Glutamatergic neuron (in vitro differentiated cells): ENCODE measurements around the gene PRPF31. TPM values are rescaled to one million over a fixed set of nuclear protein-coding genes. Genes with fewer than 3 reads are reported as not detected.
"Not testable (repeated sequence)": the region's sequence is repeated elsewhere in the genome, so short reads cannot be mapped to it uniquely, and the experiment has no call there.

Experiments
- DNase-seq: peaks from one replicate; pipeline ENCODE4 v3.0.0; 2022
- H3K27ac Mint-ChIP-seq: one replicate; pipeline ENCODE4 v1.8.0; 2020; ENCODE audit warnings: mild to moderate bottlenecking, mixed read lengths, inconsistent platforms; ENCODE audit not compliant: unreplicated experiment
- H3K27me3 Mint-ChIP-seq: one replicate; pipeline ENCODE4 v1.8.0; 2020; ENCODE audit warnings: mild to moderate bottlenecking, moderate library complexity, mixed read lengths, inconsistent platforms; ENCODE audit not compliant: unreplicated experiment
- H3K36me3 Mint-ChIP-seq: one replicate; pipeline ENCODE4 v1.8.0; 2020; ENCODE audit warnings: mild to moderate bottlenecking, mixed read lengths, inconsistent platforms; ENCODE audit not compliant: unreplicated experiment
- H3K4me1 Mint-ChIP-seq: one replicate; pipeline ENCODE4 v1.8.0; 2020; ENCODE audit warnings: mild to moderate bottlenecking, low read depth, mixed read lengths, inconsistent platforms; ENCODE audit not compliant: unreplicated experiment
- H3K4me3 Mint-ChIP-seq: one replicate; pipeline ENCODE4 v1.8.0; 2020; ENCODE audit warnings: mild to moderate bottlenecking, mixed read lengths, inconsistent platforms; ENCODE audit not compliant: unreplicated experiment
- H3K9me3 Mint-ChIP-seq: one replicate; pipeline ENCODE4 v1.8.0; 2020; ENCODE audit warnings: mild to moderate bottlenecking, moderate library complexity, mixed read lengths, inconsistent platforms; ENCODE audit not compliant: unreplicated experiment
- CTCF ChIP-seq: fragments of 200-600 bp; sonication (generic); IDR thresholded peaks from one replicate; pipeline ENCODE4 v1.5.0; 2021; ENCODE audit not compliant: partially characterized antibody, unreplicated experiment
- total RNA-seq: library from RNA; stranded (reverse); fragmentation: NEBNext Ultra II Directional; extraction: Animal tissue kit (Norgen Biotek cat#: 25700); gene quantifications from one replicate; pipeline ENCODE4 v1.2.1, GENCODE V29; 2021; ENCODE audit not compliant: unreplicated experiment

The PRPF31 gene
- total RNA-seq, 1 donor from 2014 or later: 55.5 TPM

DNA sequence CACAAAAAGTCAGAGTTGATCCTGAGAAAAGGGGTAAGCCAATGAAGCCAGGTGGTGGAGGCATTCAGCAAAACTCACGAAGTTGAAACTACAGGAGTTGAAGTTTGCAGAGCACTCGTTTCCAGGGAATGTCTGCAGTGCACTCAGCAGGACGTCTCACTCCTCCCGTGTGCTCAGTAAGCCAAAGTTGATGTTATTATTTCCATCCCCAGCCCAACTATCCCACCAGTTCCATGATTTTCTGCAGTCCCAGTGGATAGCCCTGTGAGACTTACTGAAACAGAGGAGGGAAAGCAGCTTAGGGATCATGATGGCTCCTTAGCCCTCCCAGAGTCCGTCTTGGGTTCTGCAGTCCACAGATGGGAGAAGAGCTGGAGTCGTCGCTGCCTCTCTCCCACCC lies 34.5 kb upstream of the PRPF31 start, which contains the start of gene TARM1:
TARM1 (minus strand) TSS at position 334 of the 400 bp plus-strand sequence; CDS start at position 309, 25 bp downstream.
- Mint-ChIP-seq H3K27me3 (no peaks in the 10 kb centered on the region), H3K4me1 (no peaks in the 10 kb centered on the region), H3K27ac (no peak within 1 kb of the TSS), H3K4me3 (no peak within 1 kb of the TSS), H3K9me3 (no peaks in the 10 kb centered on the region), H3K36me3 (no peaks in the 10 kb centered on the region)
- DNase-seq: no peak
- no peak for TF ChIP-seq CTCF

- H3K9me3 Mint-ChIP-seq: no peaks in the 10 kb centered on the region
- no peak for TF ChIP-seq CTCF
These were observed 31.1 kb upstream of the PRPF31 start for GRCh38 chr19:54084410-54084809.

GRCh38 chr19:54094426-54095000 lies 21.0 kb upstream of the PRPF31 start:
- no peak overlapping the region for H3K27ac Mint-ChIP-seq

More at GRCh38 chr19:54084410-54084809, 31.1 kb upstream of the PRPF31 start:
- no peaks in the 10 kb centered on the region for H3K4me1 Mint-ChIP-seq
- H3K27me3 Mint-ChIP-seq: no peaks in the 10 kb centered on the region
- no peak overlapping the region for H3K27ac Mint-ChIP-seq
- H3K36me3 Mint-ChIP-seq: no peaks in the 10 kb centered on the region
- H3K4me3 Mint-ChIP-seq: no peak overlapping the region
- no peak for DNase-seq

GRCh38 chr19:54095136-54095858 lies 20.3 kb upstream of the PRPF31 start:
- TF ChIP-seq CTCF: no peak
- Mint-ChIP-seq H3K9me3 (peaks cover 1% of the 10 kb centered on the region), H3K4me1 (no peaks in the 10 kb centered on the region), H3K27me3 (peaks cover 8% of the 10 kb centered on the region), H3K4me3 (no peak overlapping the region), H3K27ac (no peak overlapping the region), H3K36me3 (peaks cover 3% of the 10 kb centered on the region)
- DNase-seq: no peak

More at GRCh38 chr19:54094426-54095000, 21.0 kb upstream of the PRPF31 start:
- no peak for TF ChIP-seq CTCF
- H3K36me3 Mint-ChIP-seq: peaks cover 3% of the 10 kb centered on the region
- no peak overlapping the region for H3K4me3 Mint-ChIP-seq
- peaks cover 1% of the 10 kb centered on the region for H3K9me3 Mint-ChIP-seq
- H3K4me1 Mint-ChIP-seq: no peaks in the 10 kb centered on the region
- no peak for DNase-seq
- H3K27me3 Mint-ChIP-seq: peaks cover 8% of the 10 kb centered on the region

- H3K27ac Mint-ChIP-seq, H3K4me1 Mint-ChIP-seq: not testable (repeated sequence)
These were observed 19.5 kb upstream of the PRPF31 start for GRCh38 chr19:54095859-54096616.

More at GRCh38 chr19:54095859-54096616, 19.5 kb upstream of the PRPF31 start:
- H3K4me3 Mint-ChIP-seq: peak overlapping the region; percentile 85
- H3K36me3 Mint-ChIP-seq, H3K27me3 Mint-ChIP-seq, H3K9me3 Mint-ChIP-seq: not testable (repeated sequence)
- peak; percentile 73 for DNase-seq
